Panc1 (cell line): Measurements from ENCODE around the gene SNAP23. TPM values are rescaled to one million over a fixed set of nuclear protein-coding genes. Genes with fewer than 3 reads are reported as not detected.

ENCODE experiments used
- ATAC-seq: fragments of 200-7000 bp; cut with Tn5 transposase; 2 replicates; pipeline ENCODE4 v1.9.1; 2020; ENCODE audit warnings: mild to moderate bottlenecking, moderate library complexity
- BruUV-seq: library from RNA; stranded (reverse); fragments of 400-500 nt; replicated peaks from 2 replicates; lab custom pipeline; 2021; lab: Mats Ljungman, UMichigan
- CTCF ChIA-PET: fragments of 300-600 bp; sonication (Branson Sonifier 250); formaldehyde crosslinking; loops from one replicate; lab custom pipeline; 2022; ENCODE audit warnings: antibody characterized with exemption; lab: Charles Lee
- POLR2A ChIA-PET: fragments of 300-600 bp; sonication (Branson Sonifier 250); formaldehyde crosslinking; loops from one replicate; lab custom pipeline; 2022; ENCODE audit warnings: antibody characterized with exemption; lab: Charles Lee
- DNase-seq: peaks from one replicate; pipeline ENCODE4 v3.0.0-alpha.2; 2010; ENCODE audit warnings: low read depth, low spot score
- H3K27ac ChIP-seq: 2 replicates; pipeline ENCODE4 v1.5.1; 2011; ENCODE audit warnings: mild to moderate bottlenecking, low read length, inconsistent platforms
- H3K27me3 ChIP-seq: fragments of 200-500 bp; sonication (Bioruptor generic); 2 replicates; pipeline ENCODE4 v1.6.0; 2014; ENCODE audit warnings: low read length, inconsistent platforms; ENCODE audit not compliant: control insufficient read depth, insufficient read depth
- H3K36me3 ChIP-seq: fragments of 200-500 bp; sonication (Bioruptor generic); 2 replicates; pipeline ENCODE4 v1.5.1; 2014; ENCODE audit warnings: inconsistent platforms, mild to moderate bottlenecking, low read length, moderate library complexity; ENCODE audit not compliant: control insufficient read depth, insufficient read depth
- H3K4me1 ChIP-seq: 2 replicates; pipeline ENCODE4 v1.5.1; 2011; ENCODE audit warnings: inconsistent platforms, mild to moderate bottlenecking, low read length, moderate library complexity; ENCODE audit not compliant: control insufficient read depth, insufficient read depth
- H3K4me3 ChIP-seq, 2 experiments: 2 replicates each; pipeline ENCODE4 v1.5.1; 2011 to 2012; ENCODE audit warnings: low read depth in 2 of 2, low read length in 2 of 2, mild to moderate bottlenecking in 2 of 2, inconsistent platforms in 1 of 2, moderate library complexity in 1 of 2
- H3K9me3 ChIP-seq: fragments of 200-500 bp; sonication (Bioruptor generic); 2 replicates; pipeline ENCODE4 v1.5.1; 2014; ENCODE audit warnings: low read depth, mild to moderate bottlenecking, inconsistent platforms, low read length, moderate library complexity; ENCODE audit not compliant: control insufficient read depth, insufficient read depth
- POLR2AphosphoS5 ChIP-seq: IDR thresholded peaks from 2 replicates; pipeline ENCODE4 v1.6.1; 2012; ENCODE audit warnings: mild to moderate bottlenecking, low read depth, low read length, moderate library complexity
- REST ChIP-seq, 2 experiments: IDR thresholded peaks; 2 replicates each; pipeline ENCODE4 v1.6.1; 2011 to 2012; ENCODE audit warnings: low read depth in 2 of 2, control low read depth in 1 of 2, low read length in 1 of 2, mild to moderate bottlenecking in 1 of 2, moderate library complexity in 1 of 2; ENCODE audit not compliant: insufficient read depth in 1 of 2
- SIN3A ChIP-seq: IDR thresholded peaks from 2 replicates; pipeline ENCODE4 v1.6.1; 2012; ENCODE audit warnings: low read depth, mild to moderate bottlenecking, low read length, moderate library complexity, borderline replicate concordance; ENCODE audit not compliant: insufficient read depth
- TCF7L2 ChIP-seq: IDR thresholded peaks from 2 replicates; pipeline ENCODE4 v1.6.1; 2011; ENCODE audit warnings: mild to moderate bottlenecking, low read depth, low read length, inconsistent platforms
- in situ Hi-C: cut with HindIII; loops from 2 replicates; pipeline ENCODE4 v1.10.0; 2016; ENCODE audit warnings: low sequenced_read_pairs, low pct_unique_long_range_greater_than_20kb
- intact Hi-C: fragments of 100-400 bp; cut with micrococcal nuclease; formaldehyde crosslinking; loops from one replicate; pipeline ENCODE4 v1.10.0; 2022; ENCODE audit not compliant: unreplicated experiment
- total RNA-seq: library from RNA; stranded (reverse); gene quantifications from one replicate; pipeline ENCODE4 v1.2.1, GENCODE V29; 2021; ENCODE audit not compliant: unreplicated experiment
- TF ChIP-seq, protein P1 (sequence below): fragments of 450-650 bp; IDR thresholded peaks from 2 replicates; pipeline ENCODE4 v1.5.1; 2017; ENCODE audit warnings: mild to moderate bottlenecking

Gene SNAP23
- total RNA-seq, 1 experiment from 2014 or later: 48.9 TPM

DNA sequence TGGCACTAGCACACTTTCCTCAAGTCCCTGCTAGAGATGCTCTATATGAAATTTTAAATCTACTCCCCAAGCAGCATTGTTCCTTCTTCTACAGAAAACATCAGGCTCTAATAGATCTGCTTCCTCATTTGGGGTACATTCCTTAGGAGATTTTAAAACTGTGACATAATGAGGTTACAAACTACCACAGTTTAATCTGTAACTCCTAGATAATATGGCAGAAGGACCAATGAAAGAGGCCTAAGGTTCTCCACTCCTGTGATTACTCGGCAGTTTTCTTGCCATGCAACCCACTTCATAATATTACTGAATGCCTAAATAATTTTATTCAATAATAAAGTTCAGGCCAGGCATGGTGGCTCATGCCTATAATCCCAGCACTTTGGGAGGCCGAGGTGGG, 20.6 kb upstream of the SNAP23 start:
- ATAC-seq (no peak), DNase-seq (no peak)
- intact Hi-C loops (no loop called here), in situ Hi-C loops (no loop called here)
- H3K4me3 ChIP-seq: no peak overlapping the region
- BruUV-seq: no TSS peak
- ChIA-PET CTCF (no interaction called here), POLR2A (no interaction called here)
- H3K4me1 ChIP-seq: no peaks in the 10 kb centered on the region
- no peak overlapping the region for H3K27ac ChIP-seq
- TF ChIP-seq SIN3A: no peak
- TF ChIP-seq TCF7L2: no peak
- no peak for TF ChIP-seq REST (IDR thresholded peaks at IDR 0.05; ENCODE audit: insufficient read depth in 1 of 2, low read depth in 2 of 2, low read length in 1 of 2)
- no peak for TF ChIP-seq POLR2AphosphoS5
- TF ChIP-seq, protein P1, sequence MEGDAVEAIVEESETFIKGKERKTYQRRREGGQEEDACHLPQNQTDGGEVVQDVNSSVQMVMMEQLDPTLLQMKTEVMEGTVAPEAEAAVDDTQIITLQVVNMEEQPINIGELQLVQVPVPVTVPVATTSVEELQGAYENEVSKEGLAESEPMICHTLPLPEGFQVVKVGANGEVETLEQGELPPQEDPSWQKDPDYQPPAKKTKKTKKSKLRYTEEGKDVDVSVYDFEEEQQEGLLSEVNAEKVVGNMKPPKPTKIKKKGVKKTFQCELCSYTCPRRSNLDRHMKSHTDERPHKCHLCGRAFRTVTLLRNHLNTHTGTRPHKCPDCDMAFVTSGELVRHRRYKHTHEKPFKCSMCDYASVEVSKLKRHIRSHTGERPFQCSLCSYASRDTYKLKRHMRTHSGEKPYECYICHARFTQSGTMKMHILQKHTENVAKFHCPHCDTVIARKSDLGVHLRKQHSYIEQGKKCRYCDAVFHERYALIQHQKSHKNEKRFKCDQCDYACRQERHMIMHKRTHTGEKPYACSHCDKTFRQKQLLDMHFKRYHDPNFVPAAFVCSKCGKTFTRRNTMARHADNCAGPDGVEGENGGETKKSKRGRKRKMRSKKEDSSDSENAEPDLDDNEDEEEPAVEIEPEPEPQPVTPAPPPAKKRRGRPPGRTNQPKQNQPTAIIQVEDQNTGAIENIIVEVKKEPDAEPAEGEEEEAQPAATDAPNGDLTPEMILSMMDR: no peak
- no peaks in the 10 kb centered on the region for H3K27me3 ChIP-seq
- H3K36me3 ChIP-seq: no peaks in the 10 kb centered on the region
- no peaks in the 10 kb centered on the region for H3K9me3 ChIP-seq

DNA sequence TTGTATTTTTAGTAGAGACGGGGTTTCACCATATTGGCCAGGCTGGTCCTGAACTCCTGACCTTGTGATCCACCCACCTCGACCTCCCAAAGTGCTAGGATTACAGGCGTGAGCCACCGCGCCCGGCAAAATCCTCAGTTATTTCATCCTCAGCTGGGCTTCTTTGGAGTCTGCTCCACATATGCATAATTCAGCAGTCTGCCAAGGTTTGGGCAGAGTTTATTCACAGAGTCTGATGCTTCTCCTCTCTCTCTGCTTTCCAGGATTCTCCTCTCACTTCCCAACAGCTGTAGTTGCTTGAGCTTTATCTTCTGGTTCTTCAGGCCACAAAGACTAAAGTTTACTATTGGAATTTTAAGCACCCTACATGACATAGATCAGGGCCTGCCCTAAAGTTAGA, 12.7 kb upstream of the SNAP23 start:
- no peaks in the 10 kb centered on the region for H3K36me3 ChIP-seq
- in situ Hi-C loops: no loop called here
- CTCF ChIA-PET: no interaction called here
- no peaks in the 10 kb centered on the region for H3K27me3 ChIP-seq
- BruUV-seq: no TSS peak
- H3K9me3 ChIP-seq: no peaks in the 10 kb centered on the region
- H3K4me1 ChIP-seq: no peaks in the 10 kb centered on the region
- intact Hi-C loops: no loop called here
- POLR2A ChIA-PET: interaction anchor here (0.7 kb wide), 1 partner anchor 8 kb away, joined by 3 read pairs; the partner anchor contains the start of gene ZNF106
- DNase-seq: no peak
- no peak overlapping the region for H3K27ac ChIP-seq
- H3K4me3 ChIP-seq: no peak overlapping the region
- no peak for ATAC-seq
- TF ChIP-seq SIN3A (no peak), POLR2AphosphoS5 (no peak), REST (IDR thresholded peaks at IDR 0.05; ENCODE audit: insufficient read depth in 1 of 2, low read depth in 2 of 2, low read length in 1 of 2) (no peak), TCF7L2 (no peak)
- TF ChIP-seq, protein P1: no peak
